Kidney epithelial cell (primary cell): Measurements from ENCODE around the gene MRNIP. TPM values are rescaled to one million over a fixed set of nuclear protein-coding genes. Genes with fewer than 3 reads are reported as not detected.

Experiments
- DNase-seq: peaks from one replicate; pipeline ENCODE4 v3.0.0-alpha.2; 2010; ENCODE audit warnings: low read depth
- H3K27me3 ChIP-seq: 2 replicates; pipeline ENCODE4 v1.6.0; 2011; ENCODE audit warnings: low read length; ENCODE audit not compliant: control insufficient read depth, insufficient read depth
- H3K36me3 ChIP-seq: 2 replicates; pipeline ENCODE4 v1.5.1; 2011; ENCODE audit warnings: low read length; ENCODE audit not compliant: control insufficient read depth, insufficient read depth
- H3K4me3 ChIP-seq: 2 replicates; pipeline ENCODE4 v1.5.1; 2011; ENCODE audit warnings: low read depth, mild to moderate bottlenecking, control low read depth, low read length
- CTCF ChIP-seq: IDR thresholded peaks from 2 replicates; pipeline ENCODE4 v1.5.1; 2011; ENCODE audit warnings: mild to moderate bottlenecking, moderate library complexity, low read length, control low read depth, inconsistent platforms; ENCODE audit not compliant: insufficient read depth, poor library complexity, severe bottlenecking
- total RNA-seq: library from RNA; depleted of rRNA; stranded (reverse); fragments of >200 nt; gene quantifications from 2 replicates; pipeline ENCODE4 v1.2.3, GENCODE V29; 2015

MRNIP gene
- total RNA-seq, 1 donor from 2014 or later: 25.7 TPM

DNA sequence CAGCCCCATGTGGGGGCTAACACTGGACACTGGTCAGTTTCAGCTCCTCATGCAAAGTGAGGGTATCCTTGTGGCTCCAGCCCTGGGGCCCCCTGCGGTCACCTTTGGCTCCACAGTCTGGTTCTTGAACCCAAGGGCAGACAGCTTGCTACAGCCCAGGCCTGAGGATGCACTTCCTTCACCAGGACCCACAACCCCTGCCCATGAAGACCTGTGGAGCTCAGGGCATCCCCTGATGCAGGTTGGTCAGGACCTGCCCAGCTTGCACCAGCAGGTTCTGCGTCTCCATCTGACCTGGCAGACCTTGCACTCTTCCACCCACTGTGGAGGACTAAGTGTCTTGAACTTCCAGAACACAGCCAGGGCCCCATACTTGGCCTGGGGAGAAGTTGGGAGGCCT, 3.7 kb upstream of the MRNIP start:
- Histone ChIP-seq H3K27me3 (no peaks in the 10 kb centered on the region), H3K36me3 (peaks cover 2% of the 10 kb centered on the region), H3K4me3 (no peak overlapping the region)
- DNase-seq: no peak
- TF ChIP-seq CTCF: no peak

GRCh38 chr5:179860301-179860700, 1.7 kb upstream of the MRNIP start:
- Histone ChIP-seq H3K27me3 (no peaks in the 10 kb centered on the region), H3K4me3 (no peak overlapping the region), H3K36me3 (peaks cover 2% of the 10 kb centered on the region)
- DNase-seq: no peak
- TF ChIP-seq CTCF: no peak

DNA sequence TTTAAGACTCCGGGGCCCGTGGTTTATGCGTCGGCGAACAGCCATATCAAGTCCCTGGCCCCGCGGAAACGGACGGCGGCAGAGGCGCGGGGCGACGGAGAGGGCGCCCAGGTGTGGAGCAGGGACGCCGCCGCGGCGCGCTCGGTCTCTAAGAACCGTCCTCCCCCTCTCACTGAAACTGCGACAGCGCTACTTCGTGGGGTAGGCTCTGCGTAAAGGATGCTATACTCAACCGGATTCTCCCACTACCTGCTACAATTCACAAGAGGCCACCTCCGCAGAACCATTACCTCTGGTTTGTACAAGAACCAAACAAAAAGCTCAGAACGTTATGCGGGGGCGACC, 404 bp downstream of the MRNIP start:
- no peak for TF ChIP-seq CTCF
- no peak for DNase-seq
- no peaks in the 10 kb centered on the region for H3K27me3 ChIP-seq

GRCh38 chr5:179854356-179854755, 4.3 kb downstream of the MRNIP start:
- Histone ChIP-seq H3K36me3 (peaks cover 1% of the 10 kb centered on the region), H3K27me3 (no peaks in the 10 kb centered on the region), H3K4me3 (no peak overlapping the region)
- DNase-seq: no peak
- TF ChIP-seq CTCF: no peak

More for the DNA sequence above, 404 bp downstream of the MRNIP start:
- H3K36me3 ChIP-seq: no peaks in the 10 kb centered on the region
- peak overlapping the region; percentile 88 for H3K4me3 ChIP-seq

GRCh38 chr5:179852993-179853547, 5.5 kb downstream of the MRNIP start:
- no peak for DNase-seq
- no peak for TF ChIP-seq CTCF
- H3K27me3 ChIP-seq: no peaks in the 10 kb centered on the region
- no peak overlapping the region for H3K4me3 ChIP-seq
- H3K36me3 ChIP-seq: peaks cover 1% of the 10 kb centered on the region

DNA sequence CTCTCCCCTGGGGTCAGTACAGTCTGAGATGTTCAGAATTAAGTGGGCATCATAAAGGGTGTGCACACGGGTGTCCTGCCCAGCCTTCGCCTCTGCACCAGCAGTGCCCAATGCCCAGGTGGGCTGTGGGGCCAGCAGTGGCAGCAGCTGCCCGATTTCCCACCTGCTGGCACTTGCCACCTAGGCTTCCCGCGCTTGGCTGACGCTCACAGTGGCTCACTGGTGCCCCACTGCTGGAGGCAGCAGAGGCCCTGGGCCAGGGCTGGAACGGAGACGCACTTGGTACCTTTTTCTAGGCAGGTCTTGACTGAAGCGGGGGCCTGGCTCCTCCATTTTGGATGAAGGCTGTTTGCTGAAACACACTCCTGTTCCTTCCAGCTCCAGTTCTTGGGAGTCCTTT, 17.0 kb downstream of the MRNIP start:
- no peak for TF ChIP-seq CTCF
- H3K27me3 ChIP-seq: no peaks in the 10 kb centered on the region
- no peaks in the 10 kb centered on the region for H3K36me3 ChIP-seq
- DNase-seq: no peak
- no peak overlapping the region for H3K4me3 ChIP-seq
